Parathyroid adenoma (tissue), 2 donors: ENCODE data around the gene TEDDM1.
"Not testable (repeated sequence)": the region's sequence is repeated elsewhere in the genome, so short reads cannot be mapped to it uniquely, and the experiment has no call there.

Experiments
- H2AFZ ChIP-seq: fragments of 300-600 bp; sonication (generic); one replicate; pipeline ENCODE4 v1.7.0; 2017; ENCODE audit warnings: antibody characterized with exemption, mild to moderate bottlenecking
- H3K27ac ChIP-seq: fragments of 300-600 bp; sonication (generic); one replicate; pipeline ENCODE4 v1.7.0; 2017
- H3K27me3 ChIP-seq: fragments of 300-600 bp; sonication (generic); one replicate; pipeline ENCODE4 v1.7.0; 2017; ENCODE audit warnings: low read length; ENCODE audit not compliant: control insufficient read depth, insufficient read depth
- H3K36me3 ChIP-seq: fragments of 300-600 bp; sonication (generic); one replicate; pipeline ENCODE4 v1.7.0; 2017; ENCODE audit warnings: low read length; ENCODE audit not compliant: control insufficient read depth, insufficient read depth
- H3K4me1 ChIP-seq: fragments of 300-600 bp; sonication (generic); one replicate; pipeline ENCODE4 v1.7.0; 2017; ENCODE audit warnings: control low read depth
- H3K4me2 ChIP-seq: fragments of 300-600 bp; sonication (generic); one replicate; pipeline ENCODE4 v1.7.0; 2017; ENCODE audit warnings: low read length
- H3K4me3 ChIP-seq: fragments of 300-600 bp; sonication (generic); one replicate; pipeline ENCODE4 v1.7.0; 2017; ENCODE audit warnings: low read depth, low read length
- H3K79me2 ChIP-seq: fragments of 300-600 bp; sonication (generic); one replicate; pipeline ENCODE4 v1.7.0; 2017; ENCODE audit warnings: control low read depth
- H3K9ac ChIP-seq: fragments of 300-600 bp; sonication (generic); one replicate; pipeline ENCODE4 v1.7.0; 2017; ENCODE audit warnings: mild to moderate bottlenecking
- H3K9me3 ChIP-seq: fragments of 300-600 bp; sonication (generic); one replicate; pipeline ENCODE4 v1.7.0; 2017; ENCODE audit warnings: low read length; ENCODE audit not compliant: control insufficient read depth
- TF ChIP-seq, protein P1 (sequence below): fragments of 300-600 bp; sonication (generic); IDR thresholded peaks from one replicate; pipeline ENCODE4 v1.7.0; 2017; ENCODE audit warnings: antibody characterized with exemption, mild to moderate bottlenecking
- donor health status: primary hyperparathyroidism.

Gene TEDDM1

DNA sequence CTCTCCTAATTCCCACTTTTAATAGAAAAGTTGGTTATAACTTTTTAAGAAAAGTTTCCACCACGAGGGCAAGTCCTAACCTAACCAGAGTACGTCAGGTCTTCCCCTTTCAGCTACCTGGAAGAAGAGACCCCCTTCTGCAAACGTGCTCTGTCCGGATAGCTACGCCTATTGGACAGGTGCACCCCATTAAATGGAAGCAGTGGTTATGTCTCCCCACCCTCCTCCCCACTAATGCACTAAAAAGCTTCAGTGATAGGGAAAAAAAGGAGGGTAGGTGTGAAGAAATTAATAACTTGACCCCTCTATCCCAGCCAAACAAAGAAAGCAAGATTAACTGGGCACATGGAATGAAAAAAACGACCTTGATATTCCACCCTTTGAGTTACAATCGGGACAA lies 16.5 kb downstream of the TEDDM1 start:
- H3K4me1 ChIP-seq: no peaks in the 10 kb centered on the region
- no peak overlapping the region for H3K4me2 ChIP-seq
- H3K27me3 ChIP-seq: no peaks in the 10 kb centered on the region
- TF ChIP-seq, protein P1, sequence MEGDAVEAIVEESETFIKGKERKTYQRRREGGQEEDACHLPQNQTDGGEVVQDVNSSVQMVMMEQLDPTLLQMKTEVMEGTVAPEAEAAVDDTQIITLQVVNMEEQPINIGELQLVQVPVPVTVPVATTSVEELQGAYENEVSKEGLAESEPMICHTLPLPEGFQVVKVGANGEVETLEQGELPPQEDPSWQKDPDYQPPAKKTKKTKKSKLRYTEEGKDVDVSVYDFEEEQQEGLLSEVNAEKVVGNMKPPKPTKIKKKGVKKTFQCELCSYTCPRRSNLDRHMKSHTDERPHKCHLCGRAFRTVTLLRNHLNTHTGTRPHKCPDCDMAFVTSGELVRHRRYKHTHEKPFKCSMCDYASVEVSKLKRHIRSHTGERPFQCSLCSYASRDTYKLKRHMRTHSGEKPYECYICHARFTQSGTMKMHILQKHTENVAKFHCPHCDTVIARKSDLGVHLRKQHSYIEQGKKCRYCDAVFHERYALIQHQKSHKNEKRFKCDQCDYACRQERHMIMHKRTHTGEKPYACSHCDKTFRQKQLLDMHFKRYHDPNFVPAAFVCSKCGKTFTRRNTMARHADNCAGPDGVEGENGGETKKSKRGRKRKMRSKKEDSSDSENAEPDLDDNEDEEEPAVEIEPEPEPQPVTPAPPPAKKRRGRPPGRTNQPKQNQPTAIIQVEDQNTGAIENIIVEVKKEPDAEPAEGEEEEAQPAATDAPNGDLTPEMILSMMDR: no peak
- no peak overlapping the region for H3K9ac ChIP-seq
- H3K4me3 ChIP-seq: no peak overlapping the region
- no peak overlapping the region for H2AFZ ChIP-seq
- no peak overlapping the region for H3K27ac ChIP-seq
- no peaks in the 10 kb centered on the region for H3K79me2 ChIP-seq
- H3K36me3 ChIP-seq: no peaks in the 10 kb centered on the region
- H3K9me3 ChIP-seq: no peaks in the 10 kb centered on the region

DNA sequence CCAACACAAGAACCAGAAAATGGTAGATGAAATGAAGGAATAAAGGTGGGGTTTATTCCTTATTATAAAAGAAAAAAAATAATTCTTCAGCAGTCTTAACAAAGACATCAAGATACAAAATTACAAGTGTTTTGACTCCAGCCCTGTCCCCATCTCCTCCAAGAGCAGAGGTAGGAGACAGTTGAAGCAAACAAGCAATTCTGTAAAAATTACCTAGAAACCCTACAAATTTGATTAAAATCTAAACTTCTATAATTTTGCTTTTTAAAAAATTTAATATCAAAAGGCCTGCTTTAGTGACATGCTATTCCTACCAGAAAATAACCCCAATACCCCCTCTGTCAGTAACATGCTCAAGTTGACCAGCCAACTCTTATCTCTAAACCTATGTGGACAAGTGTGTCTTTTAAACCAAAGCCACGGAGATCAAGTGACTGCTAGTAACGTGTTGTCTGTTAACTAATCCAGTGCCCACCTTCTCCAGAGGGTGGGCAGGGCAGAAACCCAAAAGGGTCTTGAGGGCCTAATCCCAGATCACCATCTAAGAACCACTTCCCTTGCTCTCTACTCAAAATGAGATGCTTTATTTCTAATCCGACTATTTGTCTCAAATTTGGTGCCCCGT lies 17.3 kb downstream of the TEDDM1 start:
- no peaks in the 10 kb centered on the region for H3K4me1 ChIP-seq
- no peak overlapping the region for H3K27ac ChIP-seq
- no peak overlapping the region for H3K4me3 ChIP-seq
- H3K36me3 ChIP-seq: no peaks in the 10 kb centered on the region
- H3K27me3 ChIP-seq: no peaks in the 10 kb centered on the region
- H3K9me3 ChIP-seq: no peaks in the 10 kb centered on the region
- no peak overlapping the region for H3K4me2 ChIP-seq
- TF ChIP-seq, protein P1: no peak
- H3K79me2 ChIP-seq: no peaks in the 10 kb centered on the region
- H2AFZ ChIP-seq: no peak overlapping the region
- no peak overlapping the region for H3K9ac ChIP-seq

DNA sequence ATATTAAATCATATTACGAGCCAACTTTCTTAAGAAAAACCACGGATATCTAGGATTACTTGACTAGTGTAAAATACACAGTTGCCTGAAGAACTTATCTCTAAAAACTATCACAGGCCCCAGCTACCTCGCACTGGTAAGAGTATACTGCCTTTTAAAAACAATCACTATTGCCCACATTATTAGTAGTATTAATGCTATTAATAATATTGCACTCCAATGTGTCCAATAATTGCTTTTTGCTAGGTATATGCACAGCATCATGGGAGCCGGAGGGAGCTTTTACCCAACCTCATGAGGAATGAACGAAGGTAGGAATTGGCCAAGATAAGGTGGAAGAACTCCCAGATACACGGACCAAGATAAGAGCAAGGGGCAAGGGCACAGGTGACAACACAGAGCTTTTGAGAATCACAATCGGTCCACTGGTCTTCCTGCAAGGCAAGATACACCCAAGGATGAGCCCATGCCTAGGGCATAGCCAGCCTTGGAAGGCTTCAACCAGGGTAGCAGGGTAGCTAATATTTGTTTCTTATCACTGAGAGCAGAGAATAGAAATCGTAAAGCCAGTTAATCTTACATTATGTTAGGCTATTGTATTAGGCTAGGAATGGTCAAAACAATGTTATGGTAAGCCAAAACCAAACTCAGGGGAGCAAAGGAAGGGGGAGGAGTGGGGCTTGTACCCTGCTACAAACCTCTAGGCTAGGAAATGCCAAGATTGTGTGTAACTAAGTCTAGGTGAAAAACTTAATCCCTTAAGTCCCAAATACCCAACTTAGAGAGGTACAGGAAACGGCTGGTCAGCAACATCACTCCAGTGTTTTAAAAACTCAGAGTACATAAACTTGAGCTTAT lies 18.3 kb downstream of the TEDDM1 start:
- H3K9ac ChIP-seq: no peak overlapping the region
- H3K4me1 ChIP-seq: no peaks in the 10 kb centered on the region
- no peak overlapping the region for H3K27ac ChIP-seq
- TF ChIP-seq, protein P1: no peak
- no peaks in the 10 kb centered on the region for H3K9me3 ChIP-seq
- no peaks in the 10 kb centered on the region for H3K36me3 ChIP-seq
- no peak overlapping the region for H3K4me3 ChIP-seq
- H3K79me2 ChIP-seq: no peaks in the 10 kb centered on the region
- no peaks in the 10 kb centered on the region for H3K27me3 ChIP-seq
- no peak overlapping the region for H2AFZ ChIP-seq
- H3K4me2 ChIP-seq: no peak overlapping the region

- H3K27me3 ChIP-seq: no peaks in the 10 kb centered on the region
- H3K4me3 ChIP-seq: no peak overlapping the region
- no peaks in the 10 kb centered on the region for H3K36me3 ChIP-seq
- H3K4me2 ChIP-seq: no peak overlapping the region
- no peaks in the 10 kb centered on the region for H3K4me1 ChIP-seq
- no peak overlapping the region for H3K9ac ChIP-seq
- H2AFZ ChIP-seq: no peak overlapping the region
- TF ChIP-seq, protein P1: no peak
- H3K79me2 ChIP-seq: no peaks in the 10 kb centered on the region
- no peaks in the 10 kb centered on the region for H3K9me3 ChIP-seq
- no peak overlapping the region for H3K27ac ChIP-seq
Measured at GRCh38 chr1:182380199-182380598, 20.3 kb downstream of the TEDDM1 start.

- not testable (repeated sequence) for H3K79me2 ChIP-seq, H3K9me3 ChIP-seq, H3K36me3 ChIP-seq, H3K4me3 ChIP-seq, H3K27me3 ChIP-seq, H3K9ac ChIP-seq, H3K4me1 ChIP-seq, H3K4me2 ChIP-seq, H2AFZ ChIP-seq, H3K27ac ChIP-seq
Measured at GRCh38 chr1:182379781-182380180, 20.7 kb downstream of the TEDDM1 start.
